Upper lobe of right lung (tissue), 1 donor: Measurements from ENCODE around the gene LTBP2. TPM values are rescaled to one million over a fixed set of nuclear protein-coding genes. Genes with fewer than 3 reads are reported as not detected.

ENCODE experiments used
- ATAC-seq: fragments of 200-7000 bp; cut with Tn5 transposase; one replicate; pipeline ENCODE4 v1.9.1; 2020; ENCODE audit warnings: mild to moderate bottlenecking, moderate library complexity
- DNase-seq: peaks from one replicate; pipeline ENCODE4 v3.0.0-alpha.2; 2020
- H3K27ac ChIP-seq: fragments of 200-600 bp; one replicate; pipeline ENCODE4 v1.8.0; 2022
- H3K27me3 ChIP-seq: fragments of 200-600 bp; one replicate; pipeline ENCODE4 v1.8.0; 2022; ENCODE audit warnings: mild to moderate bottlenecking
- H3K36me3 ChIP-seq: fragments of 200-600 bp; one replicate; pipeline ENCODE4 v1.8.0; 2022
- H3K4me1 ChIP-seq: fragments of 200-600 bp; one replicate; pipeline ENCODE4 v1.8.0; 2022
- H3K4me3 ChIP-seq: fragments of 200-600 bp; one replicate; pipeline ENCODE4 v1.8.0; 2022; ENCODE audit warnings: mild to moderate bottlenecking
- H3K9me3 ChIP-seq: fragments of 200-600 bp; one replicate; pipeline ENCODE4 v1.8.0; 2022
- intact Hi-C: fragments of 100-400 bp; cut with DNase I; formaldehyde crosslinking; loops from one replicate; pipeline ENCODE4 v1.11.0; 2022
- total RNA-seq: library from RNA; stranded (reverse); fragmentation: NEBNext Ultra II Directional; extraction: Animal tissue kit (Norgen Biotek cat#: 25700); gene quantifications from one replicate; pipeline ENCODE4 v1.2.1, GENCODE V29; 2021
- TF ChIP-seq, protein P1 (sequence below): fragments of 200-600 bp; IDR thresholded peaks from one replicate; pipeline ENCODE4 v1.8.0; 2022; ENCODE audit warnings: antibody characterized with exemption
- donor health status: DM: no; HTN: yes; CAD: no; lungs with severe emphysema.

Gene LTBP2
- total RNA-seq, 1 donor from 2014 or later, result 117 TPM

DNA sequence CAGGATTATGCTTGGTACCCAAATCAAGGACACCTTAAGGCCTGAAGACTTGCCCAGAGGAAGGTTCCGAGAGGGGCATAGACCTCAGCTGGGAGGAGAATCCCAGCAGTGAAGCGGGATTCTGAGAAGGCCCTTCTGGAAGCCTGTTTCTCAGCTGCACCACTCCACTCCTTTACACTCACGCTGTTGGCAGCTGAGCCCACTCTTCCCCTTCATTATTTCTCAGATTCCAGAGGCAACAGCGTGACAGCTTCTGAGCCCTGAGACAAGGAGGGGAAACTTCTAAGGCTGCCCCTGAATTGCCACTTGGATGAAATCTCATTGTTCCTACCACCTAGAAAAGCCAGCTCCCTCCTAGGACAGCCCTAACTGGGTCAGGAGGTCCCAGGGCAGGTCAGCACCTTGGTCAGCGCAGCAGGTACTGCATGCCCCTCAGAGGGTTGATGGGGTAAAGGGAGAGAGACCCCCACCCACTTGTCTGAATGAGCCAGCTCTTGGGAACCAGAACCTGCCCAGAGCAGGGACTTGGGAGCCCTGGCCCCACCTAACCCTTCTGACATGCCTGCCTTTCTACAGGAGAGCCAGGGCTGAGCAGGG is 64.6 kb downstream of the LTBP2 start:
- H3K9me3 ChIP-seq, result no peaks in the 10 kb centered on the region
- no peaks in the 10 kb centered on the region for H3K27me3 ChIP-seq
- intact Hi-C loops, result no loop called here
- H3K4me3 ChIP-seq, result no peak overlapping the region
- ATAC-seq (no peak), DNase-seq (no peak)
- TF ChIP-seq, protein P1, sequence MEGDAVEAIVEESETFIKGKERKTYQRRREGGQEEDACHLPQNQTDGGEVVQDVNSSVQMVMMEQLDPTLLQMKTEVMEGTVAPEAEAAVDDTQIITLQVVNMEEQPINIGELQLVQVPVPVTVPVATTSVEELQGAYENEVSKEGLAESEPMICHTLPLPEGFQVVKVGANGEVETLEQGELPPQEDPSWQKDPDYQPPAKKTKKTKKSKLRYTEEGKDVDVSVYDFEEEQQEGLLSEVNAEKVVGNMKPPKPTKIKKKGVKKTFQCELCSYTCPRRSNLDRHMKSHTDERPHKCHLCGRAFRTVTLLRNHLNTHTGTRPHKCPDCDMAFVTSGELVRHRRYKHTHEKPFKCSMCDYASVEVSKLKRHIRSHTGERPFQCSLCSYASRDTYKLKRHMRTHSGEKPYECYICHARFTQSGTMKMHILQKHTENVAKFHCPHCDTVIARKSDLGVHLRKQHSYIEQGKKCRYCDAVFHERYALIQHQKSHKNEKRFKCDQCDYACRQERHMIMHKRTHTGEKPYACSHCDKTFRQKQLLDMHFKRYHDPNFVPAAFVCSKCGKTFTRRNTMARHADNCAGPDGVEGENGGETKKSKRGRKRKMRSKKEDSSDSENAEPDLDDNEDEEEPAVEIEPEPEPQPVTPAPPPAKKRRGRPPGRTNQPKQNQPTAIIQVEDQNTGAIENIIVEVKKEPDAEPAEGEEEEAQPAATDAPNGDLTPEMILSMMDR, result no peak
- H3K4me1 ChIP-seq, result peaks cover 15% of the 10 kb centered on the region
- H3K36me3 ChIP-seq, result no peaks in the 10 kb centered on the region
- H3K27ac ChIP-seq, result peak overlapping the region; percentile 18

DNA sequence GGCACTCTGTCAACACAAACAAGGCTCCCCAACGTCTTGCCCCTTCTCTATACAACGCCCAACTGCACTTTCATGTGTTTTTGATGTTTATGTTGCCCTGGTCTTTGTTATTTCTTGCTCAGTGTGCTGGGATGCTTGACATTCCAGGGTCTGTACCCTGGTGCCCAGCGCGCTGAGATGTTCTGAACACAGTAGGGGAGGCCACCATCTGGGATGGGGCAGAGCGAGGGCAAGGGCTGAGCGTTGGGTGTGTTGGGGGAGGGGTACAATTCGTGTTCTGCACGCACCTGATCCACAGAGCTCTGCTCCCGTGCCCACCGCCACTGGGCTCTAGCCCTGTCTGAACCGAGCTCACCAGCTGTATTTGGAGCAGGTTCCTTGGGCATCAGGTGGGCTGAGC is 65.6 kb downstream of the LTBP2 start:
- Histone ChIP-seq H3K9me3 (no peaks in the 10 kb centered on the region), H3K4me1 (peaks cover 5% of the 10 kb centered on the region), H3K27ac (no peak overlapping the region), H3K4me3 (no peak overlapping the region), H3K36me3 (no peaks in the 10 kb centered on the region), H3K27me3 (no peaks in the 10 kb centered on the region)
- intact Hi-C loops, result no loop called here
- DNase-seq, result no peak
- no peak for ATAC-seq
- TF ChIP-seq, protein P1, result no peak

DNA sequence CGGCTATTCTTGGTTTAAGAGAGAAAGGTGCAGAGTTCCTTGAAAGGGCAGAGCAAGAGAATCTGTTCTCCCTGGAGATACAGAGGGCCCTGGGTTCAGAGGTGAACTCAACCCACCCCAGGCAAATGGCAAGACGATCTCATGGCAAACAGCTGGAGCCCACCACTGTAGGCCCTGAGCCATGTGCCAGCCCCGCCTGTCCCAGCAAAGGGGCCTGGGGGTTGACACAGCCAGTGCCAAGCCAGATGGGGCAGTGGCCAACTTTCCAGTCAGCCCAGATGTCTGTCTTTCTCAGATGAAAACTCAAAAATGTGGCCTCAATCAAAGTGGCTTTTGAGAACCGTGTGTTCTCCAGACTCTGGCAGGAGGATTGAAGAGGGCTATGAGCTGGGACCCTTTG is 66.7 kb downstream of the LTBP2 start:
- no peaks in the 10 kb centered on the region for H3K36me3 ChIP-seq
- TF ChIP-seq, protein P1, result no peak
- no peaks in the 10 kb centered on the region for H3K27me3 ChIP-seq
- no peak overlapping the region for H3K27ac ChIP-seq
- H3K4me1 ChIP-seq, result no peaks in the 10 kb centered on the region
- H3K9me3 ChIP-seq, result no peaks in the 10 kb centered on the region
- intact Hi-C loops, result no loop called here
- no peak for DNase-seq
- ATAC-seq, result no peak
- no peak overlapping the region for H3K4me3 ChIP-seq

DNA sequence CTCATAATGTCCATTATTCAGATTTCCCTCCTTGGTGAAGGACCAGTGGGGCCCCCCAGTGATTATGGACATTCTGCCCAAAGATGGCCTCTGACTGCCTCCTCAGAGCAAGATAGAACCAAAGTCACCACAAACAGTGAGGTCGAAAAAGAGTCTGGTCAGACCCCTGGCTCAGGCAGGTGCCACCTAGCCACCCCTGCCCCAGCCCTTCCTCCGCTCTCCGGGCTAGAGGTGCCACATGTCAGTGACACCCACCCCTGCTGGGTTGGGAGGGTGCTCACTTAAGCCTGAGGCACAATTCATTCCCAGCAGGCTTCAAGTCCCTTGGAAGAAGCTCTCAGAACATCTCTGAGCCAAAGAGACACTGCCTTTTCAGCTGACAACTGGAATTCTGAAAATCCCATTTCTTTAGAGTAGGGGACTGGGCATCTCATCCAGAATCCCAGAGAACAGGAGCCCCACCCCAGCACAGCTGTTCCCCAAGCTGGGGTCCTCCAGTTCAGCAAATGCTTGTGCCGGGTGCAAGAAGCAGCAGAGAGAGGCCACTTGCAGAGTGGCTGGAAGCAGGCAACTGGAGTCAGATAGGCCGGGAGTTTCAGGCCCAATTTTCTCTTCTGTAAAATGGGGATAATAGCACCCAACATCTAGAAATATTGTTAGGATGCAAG is 68.1 kb downstream of the LTBP2 start:
- no peak overlapping the region for H3K4me3 ChIP-seq
- TF ChIP-seq, protein P1, result no peak
- DNase-seq, result no peak
- no peaks in the 10 kb centered on the region for H3K9me3 ChIP-seq
- H3K27ac ChIP-seq, result no peak overlapping the region
- no peak for ATAC-seq
- intact Hi-C loops, result no loop called here
- peaks cover under 1% of the 10 kb centered on the region for H3K4me1 ChIP-seq
- H3K27me3 ChIP-seq, result no peaks in the 10 kb centered on the region
- no peaks in the 10 kb centered on the region for H3K36me3 ChIP-seq

DNA sequence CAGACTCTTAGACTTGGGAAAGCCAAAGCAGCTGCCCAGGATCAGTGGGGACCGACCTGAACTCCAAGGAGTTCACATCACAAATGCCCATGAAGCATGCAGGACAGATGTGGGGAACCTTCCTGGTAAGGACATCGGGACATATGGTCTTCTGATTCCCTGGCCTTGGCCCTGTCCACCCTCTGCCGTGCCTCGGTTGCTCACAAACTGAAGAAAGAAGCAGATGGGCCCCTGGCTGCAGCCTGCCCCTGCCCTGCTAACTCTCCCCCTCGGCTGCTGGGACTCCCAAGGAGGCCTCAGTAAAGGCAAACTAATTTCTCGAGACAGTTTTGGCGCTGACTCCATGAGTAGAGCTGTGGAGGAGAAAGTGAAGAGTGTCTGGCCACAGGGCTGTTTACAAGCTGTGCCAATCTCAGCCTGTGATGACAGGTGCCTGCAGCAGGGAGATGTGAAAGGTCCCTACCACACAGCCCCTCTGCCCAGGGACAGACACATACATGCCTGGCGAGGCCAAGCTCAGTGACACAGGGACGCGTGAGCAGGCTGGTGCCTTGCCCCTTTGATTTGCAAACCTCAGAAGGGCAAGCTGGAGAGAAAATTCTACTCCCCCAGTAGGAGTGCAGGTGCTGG is 69.9 kb downstream of the LTBP2 start:
- H3K4me1 ChIP-seq, result peaks cover 3% of the 10 kb centered on the region
- H3K27ac ChIP-seq, result no peak overlapping the region
- TF ChIP-seq, protein P1, result no peak
- DNase-seq, result no peak
- intact Hi-C loops, result no loop called here
- no peak for ATAC-seq
- H3K9me3 ChIP-seq, result no peaks in the 10 kb centered on the region
- H3K4me3 ChIP-seq, result no peak overlapping the region
- H3K27me3 ChIP-seq, result no peaks in the 10 kb centered on the region
- no peaks in the 10 kb centered on the region for H3K36me3 ChIP-seq
